Kidney epithelial cell (primary cell): ENCODE data around the gene RACGAP1. TPM values are rescaled to one million over a fixed set of nuclear protein-coding genes. Genes with fewer than 3 reads are reported as not detected.
A peak's percentile ranks its signal among the peaks of the same experiment; 100 is the strongest.
"Not testable (repeated sequence)": the region's sequence is repeated elsewhere in the genome, so short reads cannot be mapped to it uniquely, and the experiment has no call there.

ENCODE experiments used
- DNase-seq: peaks from one replicate; pipeline ENCODE4 v3.0.0-alpha.2; 2010; ENCODE audit warnings: low read depth
- H3K27me3 ChIP-seq: 2 replicates; pipeline ENCODE4 v1.6.0; 2011; ENCODE audit warnings: low read length; ENCODE audit not compliant: control insufficient read depth, insufficient read depth
- H3K36me3 ChIP-seq: 2 replicates; pipeline ENCODE4 v1.5.1; 2011; ENCODE audit warnings: low read length; ENCODE audit not compliant: control insufficient read depth, insufficient read depth
- H3K4me3 ChIP-seq: 2 replicates; pipeline ENCODE4 v1.5.1; 2011; ENCODE audit warnings: low read depth, mild to moderate bottlenecking, control low read depth, low read length
- CTCF ChIP-seq: IDR thresholded peaks from 2 replicates; pipeline ENCODE4 v1.5.1; 2011; ENCODE audit warnings: mild to moderate bottlenecking, moderate library complexity, low read length, control low read depth, inconsistent platforms; ENCODE audit not compliant: insufficient read depth, poor library complexity, severe bottlenecking
- total RNA-seq: library from RNA; depleted of rRNA; stranded (reverse); fragments of >200 nt; gene quantifications from 2 replicates; pipeline ENCODE4 v1.2.3, GENCODE V29; 2015

The RACGAP1 gene
- total RNA-seq, 1 donor from 2014 or later = 12.1 TPM

GRCh38 chr12:50032854-50033581, 7.7 kb upstream of the RACGAP1 start:
- H3K4me3 ChIP-seq = peak overlapping the region; percentile 12
- TF ChIP-seq CTCF = no peak

GRCh38 chr12:50032515-50032853, 7.2 kb upstream of the RACGAP1 start:
- no peaks in the 10 kb centered on the region for H3K36me3 ChIP-seq
- DNase-seq = no peak
- H3K27me3 ChIP-seq = no peaks in the 10 kb centered on the region
- H3K4me3 ChIP-seq = peak overlapping the region; percentile 12
- no peak for TF ChIP-seq CTCF

More at GRCh38 chr12:50032854-50033581, 7.7 kb upstream of the RACGAP1 start:
- H3K27me3 ChIP-seq = no peaks in the 10 kb centered on the region
- no peak for DNase-seq
- no peaks in the 10 kb centered on the region for H3K36me3 ChIP-seq

- H3K36me3 ChIP-seq, H3K4me3 ChIP-seq, H3K27me3 ChIP-seq, DNase-seq: not testable (repeated sequence)
Measured at GRCh38 chr12:50030449-50030848, 5.2 kb upstream of the RACGAP1 start.

GRCh38 chr12:50026691-50027090, 1.4 kb upstream of the RACGAP1 start:
- DNase-seq = no peak
- TF ChIP-seq CTCF = no peak
- Histone ChIP-seq H3K36me3 (no peaks in the 10 kb centered on the region), H3K4me3 (no peak overlapping the region), H3K27me3 (no peaks in the 10 kb centered on the region)

GRCh38 chr12:50024805-50025186, 498 bp downstream of the RACGAP1 start:
- Histone ChIP-seq H3K36me3 (no peaks in the 10 kb centered on the region), H3K4me3 (peak overlapping the region; percentile 83), H3K27me3 (no peaks in the 10 kb centered on the region)
- no peak for TF ChIP-seq CTCF
- DNase-seq = no peak

GRCh38 chr12:50024227-50024626, 1.1 kb downstream of the RACGAP1 start:
- TF ChIP-seq CTCF = no peak
- Histone ChIP-seq H3K4me3 (peak overlapping the region; percentile 83), H3K36me3 (no peaks in the 10 kb centered on the region), H3K27me3 (no peaks in the 10 kb centered on the region)
- no peak for DNase-seq
